Testis (tissue), 2 donors: ENCODE results near the gene GATAD1.

Experiments used
- POLR2A ChIP-seq: fragments of 450-650 bp; IDR thresholded peaks from one replicate; pipeline ENCODE4 v1.6.1; 2017; ENCODE audit warnings: antibody characterized with exemption, mild to moderate bottlenecking, moderate library complexity
- TF ChIP-seq, protein P1 (sequence below), 3 experiments: fragments of 450-650 bp in 2 of 3; fragments of 200-600 bp in 1 of 3; sonication (generic) in 1 of 3; IDR thresholded peaks; one replicate each; pipeline ENCODE4 v1.5.1; 2016 to 2019; ENCODE audit warnings: antibody characterized with exemption in 3 of 3, mild to moderate bottlenecking in 2 of 3, moderate library complexity in 1 of 3

- TF ChIP-seq, protein P1, sequence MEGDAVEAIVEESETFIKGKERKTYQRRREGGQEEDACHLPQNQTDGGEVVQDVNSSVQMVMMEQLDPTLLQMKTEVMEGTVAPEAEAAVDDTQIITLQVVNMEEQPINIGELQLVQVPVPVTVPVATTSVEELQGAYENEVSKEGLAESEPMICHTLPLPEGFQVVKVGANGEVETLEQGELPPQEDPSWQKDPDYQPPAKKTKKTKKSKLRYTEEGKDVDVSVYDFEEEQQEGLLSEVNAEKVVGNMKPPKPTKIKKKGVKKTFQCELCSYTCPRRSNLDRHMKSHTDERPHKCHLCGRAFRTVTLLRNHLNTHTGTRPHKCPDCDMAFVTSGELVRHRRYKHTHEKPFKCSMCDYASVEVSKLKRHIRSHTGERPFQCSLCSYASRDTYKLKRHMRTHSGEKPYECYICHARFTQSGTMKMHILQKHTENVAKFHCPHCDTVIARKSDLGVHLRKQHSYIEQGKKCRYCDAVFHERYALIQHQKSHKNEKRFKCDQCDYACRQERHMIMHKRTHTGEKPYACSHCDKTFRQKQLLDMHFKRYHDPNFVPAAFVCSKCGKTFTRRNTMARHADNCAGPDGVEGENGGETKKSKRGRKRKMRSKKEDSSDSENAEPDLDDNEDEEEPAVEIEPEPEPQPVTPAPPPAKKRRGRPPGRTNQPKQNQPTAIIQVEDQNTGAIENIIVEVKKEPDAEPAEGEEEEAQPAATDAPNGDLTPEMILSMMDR (IDR thresholded peaks at IDR 0.05), result no peak
- no peak for TF ChIP-seq POLR2A
These were observed 11.7 kb upstream of the GATAD1 start for GRCh38 chr7:92435542-92435941.
